HuH-7 (cell line): Measurements from ENCODE around the gene PDGFD.

Source experiments
- DNase-seq: peaks from one replicate; pipeline ENCODE4 v3.0.0; 2011; ENCODE audit warnings: low spot score

Gene PDGFD

DNA sequence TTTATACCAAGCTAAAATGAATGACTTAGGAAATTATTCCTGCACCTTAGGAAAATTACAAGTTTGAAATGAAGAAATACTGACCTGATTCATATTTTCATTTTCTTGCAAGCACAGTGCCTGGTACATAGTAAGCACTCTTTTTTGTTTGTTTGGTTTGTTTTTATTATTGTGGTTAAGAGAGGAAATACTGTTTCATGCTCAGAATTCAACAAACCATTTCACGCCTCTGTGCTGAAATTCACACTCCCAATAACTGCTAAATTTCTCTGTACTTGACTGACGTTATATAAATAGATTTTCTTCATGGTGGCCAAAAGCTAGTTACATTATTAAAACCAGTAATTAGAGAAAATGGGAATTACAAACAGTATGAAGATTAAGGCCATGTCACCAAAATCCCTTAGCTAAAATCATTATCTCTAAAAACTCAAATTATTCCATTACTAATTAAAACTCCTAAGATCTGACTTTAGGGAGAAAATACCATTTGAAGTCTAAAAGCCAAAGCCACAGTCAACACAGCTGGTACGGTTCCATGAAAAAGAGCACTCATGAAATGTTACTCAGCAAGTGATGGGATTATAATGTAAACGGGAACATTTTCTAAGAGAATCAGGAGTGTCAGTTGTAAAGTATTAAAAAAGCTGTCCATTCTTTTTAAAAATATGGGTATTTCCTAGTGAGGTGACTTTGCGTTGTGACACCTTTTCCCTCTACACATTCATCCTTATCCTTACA lies 205.3 kb downstream of the PDGFD start:
- no peak for DNase-seq

DNA sequence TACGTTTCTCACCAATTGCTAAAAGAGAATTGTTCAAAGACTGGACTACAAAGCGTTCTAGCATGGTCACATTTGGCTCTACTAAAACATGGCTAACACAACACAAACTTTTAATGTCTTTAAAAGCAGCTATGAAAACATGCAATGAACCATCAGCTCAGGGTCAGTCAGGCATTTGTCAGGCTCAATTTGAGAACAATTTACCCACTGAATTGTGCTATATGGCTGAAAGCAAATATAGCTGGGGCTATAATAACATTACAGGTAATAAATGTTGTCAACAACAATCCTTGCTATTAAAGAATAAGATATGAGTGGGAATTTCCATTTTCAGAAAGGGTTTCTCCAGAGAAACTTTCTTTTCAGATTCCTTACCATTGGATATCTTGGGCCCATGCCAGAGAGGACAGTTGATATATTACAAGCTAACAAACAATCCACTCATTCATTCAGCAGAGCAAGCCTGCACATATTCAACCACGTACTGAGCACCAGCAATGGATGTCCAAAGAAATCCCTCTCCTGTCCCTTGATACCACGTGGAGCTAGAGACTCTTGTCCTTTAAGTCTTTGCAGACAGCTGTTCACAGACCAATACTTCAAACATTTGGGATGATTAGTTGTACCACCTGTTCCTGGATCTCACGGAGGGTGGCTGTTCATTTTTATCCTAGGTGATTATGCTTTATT lies 210.0 kb downstream of the PDGFD start:
- no peak for DNase-seq

GRCh38 chr11:103949781-103950180 lies 214.2 kb downstream of the PDGFD start:
- no peak for DNase-seq

DNA sequence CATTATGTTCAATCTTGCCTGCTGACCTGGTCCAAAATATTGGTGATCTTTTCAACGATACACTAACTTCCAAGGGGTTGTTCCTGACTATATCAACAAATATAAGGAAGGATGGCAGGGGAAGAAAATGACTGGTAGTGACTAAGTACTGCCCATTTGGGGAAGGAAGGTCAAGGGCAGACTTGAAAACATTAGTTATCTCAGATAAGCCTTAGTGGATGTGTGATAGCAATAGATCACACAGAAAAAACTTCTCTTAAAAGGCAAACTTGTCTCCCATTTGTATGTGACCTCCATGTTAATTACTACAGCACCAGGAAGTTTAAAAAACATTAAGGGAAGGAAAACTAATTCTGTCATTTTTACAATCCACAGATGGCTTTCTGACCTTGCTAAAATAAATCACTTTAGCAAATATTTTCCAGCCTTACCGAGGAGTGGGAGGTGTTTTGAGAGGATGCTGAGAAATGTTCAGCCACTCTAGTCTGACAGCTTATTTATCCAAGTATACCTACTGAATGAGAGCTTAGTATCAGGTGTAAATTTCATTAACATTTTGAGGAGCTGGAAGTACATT lies 215.7 kb downstream of the PDGFD start:
- DNase-seq, result no peak

GRCh38 chr11:103947546-103947919 lies 216.4 kb downstream of the PDGFD start:
- DNase-seq, result no peak

GRCh38 chr11:103946793-103947545 lies 217.0 kb downstream of the PDGFD start:
- no peak for DNase-seq

GRCh38 chr11:103944251-103944940 lies 219.6 kb downstream of the PDGFD start:
- DNase-seq, result no peak

GRCh38 chr11:103942646-103943045 lies 221.3 kb downstream of the PDGFD start:
- no peak for DNase-seq

DNA sequence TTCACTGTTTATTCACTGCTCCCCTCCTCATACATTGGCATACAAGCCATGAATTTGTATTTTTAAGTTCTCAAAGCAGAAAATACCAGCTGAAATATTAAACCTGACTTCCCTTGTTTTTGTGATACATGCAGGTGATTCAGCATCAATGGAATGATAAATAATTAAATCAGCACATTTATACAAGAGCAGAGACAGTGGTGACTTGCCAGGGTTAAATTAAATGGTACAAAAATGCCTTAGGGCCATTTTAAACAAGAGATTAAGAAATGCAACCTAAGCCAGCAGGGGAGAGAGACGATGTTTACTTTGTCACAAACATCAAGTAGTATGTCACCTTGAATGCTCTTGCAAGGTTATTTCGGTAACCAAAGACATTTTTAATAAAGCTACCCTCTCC lies 223.4 kb downstream of the PDGFD start:
- no peak for DNase-seq

- DNase-seq, result no peak
Observed at GRCh38 chr11:103939694-103940093, 224.3 kb downstream of the PDGFD start.

GRCh38 chr11:103936059-103936458 lies 227.9 kb downstream of the PDGFD start:
- no peak for DNase-seq

DNA sequence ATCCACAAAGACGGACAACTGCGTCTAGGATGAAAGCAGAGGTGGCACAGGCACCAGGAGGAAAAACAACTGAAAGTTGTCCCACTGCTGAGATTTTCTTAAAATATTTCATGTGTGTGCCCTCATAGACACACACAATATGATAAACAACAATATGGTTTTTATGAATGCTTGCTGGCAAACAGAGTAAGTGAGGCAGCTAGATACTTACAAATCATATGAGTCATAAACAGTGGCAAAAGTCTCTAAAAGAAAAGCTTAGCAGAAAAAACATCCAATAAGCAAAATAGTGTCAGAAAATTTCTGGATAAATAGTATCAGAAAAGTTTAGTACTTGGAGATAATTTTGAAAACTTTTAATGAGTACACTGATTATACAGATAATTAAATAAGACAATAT lies 228.7 kb downstream of the PDGFD start:
- DNase-seq, result no peak

DNA sequence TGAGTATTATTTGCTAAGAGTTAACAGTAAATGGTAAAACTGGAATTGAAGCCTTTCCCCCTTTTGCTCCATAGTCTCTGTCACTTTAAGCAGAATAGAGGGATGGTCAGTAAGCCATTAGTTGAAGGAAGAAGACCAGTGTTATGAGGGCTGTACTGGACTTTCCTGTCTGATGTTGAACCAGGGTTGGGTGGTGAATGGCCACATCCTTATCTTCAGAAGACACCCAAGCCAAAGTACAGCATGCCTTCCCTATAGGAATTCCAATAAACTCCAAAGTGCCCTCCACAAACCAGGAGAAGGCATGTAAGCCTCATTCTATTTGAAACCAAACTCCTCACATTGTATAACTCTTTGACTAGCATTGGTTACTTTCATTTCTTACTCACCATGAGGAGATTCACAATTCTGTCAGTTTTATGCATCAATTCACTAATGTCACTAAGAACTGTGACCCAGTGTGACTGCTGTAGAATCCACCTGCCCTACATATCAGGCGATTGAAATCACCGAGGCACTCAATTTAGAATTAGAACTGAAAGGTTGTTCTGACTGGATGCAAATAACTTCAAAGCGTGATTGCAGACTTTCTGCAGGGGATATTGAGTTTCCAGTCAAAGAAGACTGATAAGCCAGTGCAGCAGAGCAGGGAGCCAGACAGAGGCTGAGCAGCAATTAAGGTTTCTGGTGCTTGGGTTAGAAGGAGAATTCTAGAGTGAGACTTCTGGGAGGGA lies 234.6 kb downstream of the PDGFD start:
- no peak for DNase-seq

GRCh38 chr11:103928802-103929161 lies 235.2 kb downstream of the PDGFD start:
- no peak for DNase-seq

- DNase-seq, result no peak
Observed at GRCh38 chr11:103928040-103928801, 235.7 kb downstream of the PDGFD start.

DNA sequence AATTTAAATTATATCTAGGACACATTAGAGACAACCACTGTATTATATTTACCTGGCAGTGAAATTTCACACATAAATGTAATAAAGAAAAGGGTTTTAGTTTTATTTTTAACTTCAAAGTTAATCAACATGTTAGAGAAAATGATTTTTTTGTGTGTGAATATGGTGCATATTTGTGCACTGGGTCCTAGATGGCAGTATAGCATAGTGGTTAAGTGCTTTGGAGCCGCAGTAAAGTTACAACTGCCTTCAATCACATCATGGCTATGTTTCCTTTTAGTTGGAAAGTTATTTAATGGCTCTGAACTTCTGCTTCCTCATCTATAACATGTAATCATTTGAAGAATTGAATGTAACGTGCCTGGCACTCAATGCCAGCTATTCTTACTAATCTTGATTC lies 236.4 kb downstream of the PDGFD start:
- no peak for DNase-seq

DNA sequence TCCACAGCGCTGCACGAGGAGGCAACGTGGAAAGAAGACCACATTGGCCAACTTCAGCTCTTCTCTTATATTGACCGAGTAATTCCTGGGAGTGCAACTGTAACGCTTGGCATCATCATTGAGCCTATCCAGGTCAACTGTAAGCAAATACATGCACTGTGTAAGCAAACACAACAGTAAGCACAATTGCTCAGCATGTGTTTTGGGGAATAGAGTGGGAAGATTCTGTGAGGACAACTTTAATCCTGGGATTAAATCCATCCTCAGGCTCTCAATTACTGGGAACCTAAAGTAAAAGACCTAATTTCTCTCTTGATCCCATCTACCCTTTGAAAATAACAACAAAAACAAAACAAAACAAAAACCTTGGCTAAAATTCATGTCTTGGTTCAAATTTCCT lies 237.0 kb downstream of the PDGFD start:
- DNase-seq, result no peak

GRCh38 chr11:103924166-103925013 lies 239.6 kb downstream of the PDGFD start:
- DNase-seq, result no peak

- DNase-seq, result no peak
Observed at GRCh38 chr11:103923451-103923931, 240.5 kb downstream of the PDGFD start.

DNA sequence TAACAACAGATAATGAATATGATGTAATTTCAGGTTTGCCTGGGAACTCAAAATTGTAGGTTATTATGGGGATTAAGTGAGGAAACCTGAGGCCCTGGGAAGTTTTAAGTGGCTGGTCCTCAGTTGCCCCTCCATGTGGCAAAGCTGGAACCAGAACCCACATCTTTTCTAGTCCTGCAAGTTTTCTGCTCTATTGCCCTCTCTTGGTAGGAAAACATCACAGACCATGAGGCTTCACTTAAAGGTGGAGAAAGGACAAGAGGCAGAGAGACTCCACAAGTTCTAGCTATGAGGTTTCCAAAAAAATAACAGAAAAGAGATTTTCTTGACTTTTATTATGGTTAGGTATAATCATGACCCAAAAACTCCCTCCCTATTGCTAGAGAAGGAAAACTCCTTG lies 243.0 kb downstream of the PDGFD start:
- DNase-seq, result no peak
